BLaER1 (cell line): ENCODE results near the gene MYO3B.

ENCODE experiments used
- H3K27ac ChIP-seq: shearing (Covaris generic); formaldehyde crosslinking; 2 replicates; pipeline ENCODE4 v1.8.1; 2022
- H3K27me3 ChIP-seq: shearing (Covaris generic); formaldehyde crosslinking; 2 replicates; pipeline ENCODE4 v1.8.1; 2022
- H3K36me3 ChIP-seq: shearing (Covaris generic); formaldehyde crosslinking; 2 replicates; pipeline ENCODE4 v1.8.1; 2022
- H3K4me1 ChIP-seq: shearing (Covaris generic); formaldehyde crosslinking; 2 replicates; pipeline ENCODE4 v1.8.1; 2022
- H3K4me2 ChIP-seq: shearing (Covaris generic); formaldehyde crosslinking; 2 replicates; pipeline ENCODE4 v1.8.1; 2022
- H3K4me3 ChIP-seq: shearing (Covaris generic); formaldehyde crosslinking; 2 replicates; pipeline ENCODE4 v1.8.1; 2022
- H3K9ac ChIP-seq: shearing (Covaris generic); formaldehyde crosslinking; 2 replicates; pipeline ENCODE4 v1.8.1; 2022
- H3K9me3 ChIP-seq: shearing (Covaris generic); formaldehyde crosslinking; 2 replicates; pipeline ENCODE4 v1.8.1; 2022
- H4K20me1 ChIP-seq: shearing (Covaris generic); formaldehyde crosslinking; 2 replicates; pipeline ENCODE4 v1.8.1; 2022
- Cebpa-rat ChIP-seq: shearing (Covaris generic); IDR thresholded peaks from 2 replicates; pipeline ENCODE4 v1.8.1; 2022

The MYO3B gene

DNA sequence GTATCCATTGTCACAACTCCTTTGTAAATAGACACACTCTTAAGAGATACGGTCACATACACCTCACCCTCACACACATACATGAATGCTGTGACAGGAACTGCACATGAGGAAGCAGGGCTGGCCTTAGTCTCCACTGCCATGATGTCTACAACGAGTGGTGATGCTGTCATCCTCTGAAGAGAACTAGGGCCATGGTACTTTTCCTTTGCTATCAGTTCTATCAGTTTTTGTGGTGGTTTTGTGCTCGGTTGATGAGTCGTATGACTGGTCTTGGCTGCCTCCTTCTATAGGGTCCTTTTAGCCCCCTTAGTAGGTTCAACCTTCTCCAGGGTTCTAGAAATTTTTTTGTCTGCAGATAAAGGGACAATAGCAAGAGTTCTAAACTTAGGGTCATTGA is 66.0 kb downstream of the MYO3B start:
- no peak for TF ChIP-seq Cebpa-rat
- H3K4me1 ChIP-seq: no peaks in the 10 kb centered on the region
- H3K4me2 ChIP-seq: no peak overlapping the region
- H3K9me3 ChIP-seq: no peaks in the 10 kb centered on the region
- no peaks in the 10 kb centered on the region for H4K20me1 ChIP-seq
- H3K9ac ChIP-seq: no peak overlapping the region
- H3K4me3 ChIP-seq: no peak overlapping the region
- no peaks in the 10 kb centered on the region for H3K27me3 ChIP-seq
- no peak overlapping the region for H3K27ac ChIP-seq
- no peaks in the 10 kb centered on the region for H3K36me3 ChIP-seq

- Histone ChIP-seq H3K9ac (no peak overlapping the region), H3K36me3 (no peaks in the 10 kb centered on the region), H3K9me3 (no peaks in the 10 kb centered on the region), H3K27ac (no peak overlapping the region), H3K4me2 (no peak overlapping the region), H3K27me3 (no peaks in the 10 kb centered on the region), H3K4me1 (no peaks in the 10 kb centered on the region), H4K20me1 (no peaks in the 10 kb centered on the region), H3K4me3 (no peak overlapping the region)
- no peak for TF ChIP-seq Cebpa-rat
These were observed 66.6 kb downstream of the MYO3B start for GRCh38 chr2:170244555-170244954.

DNA sequence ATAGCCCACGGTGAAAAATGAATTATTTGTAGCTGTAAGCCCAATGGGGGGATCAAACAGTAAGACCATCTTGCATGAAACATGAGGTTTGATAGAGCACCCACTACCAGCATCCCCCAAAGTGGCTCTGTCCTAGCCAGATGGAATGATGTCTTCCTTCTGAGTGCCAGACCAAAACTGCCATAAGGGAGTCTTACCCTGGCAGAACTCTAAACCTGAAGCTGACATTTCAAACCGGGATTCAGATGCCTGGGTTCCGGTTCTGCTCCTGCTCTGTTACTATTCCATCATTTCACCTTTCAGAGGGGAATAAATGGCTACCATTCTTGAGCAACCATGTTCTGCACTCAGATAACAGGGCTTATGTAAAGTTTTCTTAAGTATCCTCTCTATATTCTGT is 67.4 kb downstream of the MYO3B start:
- Histone ChIP-seq H3K9ac (no peak overlapping the region), H3K4me2 (no peak overlapping the region), H3K27me3 (no peaks in the 10 kb centered on the region), H3K36me3 (no peaks in the 10 kb centered on the region), H3K27ac (no peak overlapping the region), H4K20me1 (no peaks in the 10 kb centered on the region), H3K9me3 (no peaks in the 10 kb centered on the region), H3K4me3 (no peak overlapping the region), H3K4me1 (no peaks in the 10 kb centered on the region)
- no peak for TF ChIP-seq Cebpa-rat

- no peaks in the 10 kb centered on the region for H3K4me1 ChIP-seq
- H3K4me2 ChIP-seq: no peak overlapping the region
- no peak overlapping the region for H3K27ac ChIP-seq
- H3K27me3 ChIP-seq: no peaks in the 10 kb centered on the region
- no peak for TF ChIP-seq Cebpa-rat
- H3K4me3 ChIP-seq: no peak overlapping the region
- no peaks in the 10 kb centered on the region for H3K9me3 ChIP-seq
- no peak overlapping the region for H3K9ac ChIP-seq
- H4K20me1 ChIP-seq: no peaks in the 10 kb centered on the region
- no peaks in the 10 kb centered on the region for H3K36me3 ChIP-seq
These were observed 69.4 kb downstream of the MYO3B start for GRCh38 chr2:170247333-170247732.

DNA sequence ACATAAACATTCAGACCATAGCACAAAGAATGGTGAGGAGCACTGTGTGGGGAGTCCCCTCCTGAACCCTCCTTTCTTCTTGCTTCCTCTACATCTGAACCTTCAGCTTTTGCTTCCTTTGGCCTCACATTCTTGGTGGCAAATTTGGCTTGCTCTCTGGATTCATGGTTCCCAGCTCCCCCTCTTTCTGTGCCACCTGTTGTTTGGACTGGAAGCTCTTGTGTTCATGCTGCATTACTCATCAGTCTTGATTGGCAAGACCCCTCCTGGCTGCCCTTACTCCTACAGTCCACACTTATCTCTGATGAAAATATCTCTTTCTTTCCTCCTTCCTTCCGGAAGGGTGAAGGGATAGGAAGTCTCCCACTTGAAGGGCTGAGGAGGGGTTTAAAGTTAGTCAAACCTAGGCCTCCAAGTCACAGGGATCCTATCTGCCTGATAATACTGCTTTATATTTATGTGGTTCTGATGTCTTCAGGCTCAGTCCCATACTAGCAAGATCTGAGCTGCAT is 70.0 kb downstream of the MYO3B start:
- Histone ChIP-seq H3K27ac (no peak overlapping the region), H3K9ac (no peak overlapping the region), H3K9me3 (no peaks in the 10 kb centered on the region), H3K4me2 (no peak overlapping the region), H3K4me1 (no peaks in the 10 kb centered on the region), H3K27me3 (no peaks in the 10 kb centered on the region), H3K4me3 (no peak overlapping the region), H3K36me3 (no peaks in the 10 kb centered on the region), H4K20me1 (no peaks in the 10 kb centered on the region)
- no peak for TF ChIP-seq Cebpa-rat

DNA sequence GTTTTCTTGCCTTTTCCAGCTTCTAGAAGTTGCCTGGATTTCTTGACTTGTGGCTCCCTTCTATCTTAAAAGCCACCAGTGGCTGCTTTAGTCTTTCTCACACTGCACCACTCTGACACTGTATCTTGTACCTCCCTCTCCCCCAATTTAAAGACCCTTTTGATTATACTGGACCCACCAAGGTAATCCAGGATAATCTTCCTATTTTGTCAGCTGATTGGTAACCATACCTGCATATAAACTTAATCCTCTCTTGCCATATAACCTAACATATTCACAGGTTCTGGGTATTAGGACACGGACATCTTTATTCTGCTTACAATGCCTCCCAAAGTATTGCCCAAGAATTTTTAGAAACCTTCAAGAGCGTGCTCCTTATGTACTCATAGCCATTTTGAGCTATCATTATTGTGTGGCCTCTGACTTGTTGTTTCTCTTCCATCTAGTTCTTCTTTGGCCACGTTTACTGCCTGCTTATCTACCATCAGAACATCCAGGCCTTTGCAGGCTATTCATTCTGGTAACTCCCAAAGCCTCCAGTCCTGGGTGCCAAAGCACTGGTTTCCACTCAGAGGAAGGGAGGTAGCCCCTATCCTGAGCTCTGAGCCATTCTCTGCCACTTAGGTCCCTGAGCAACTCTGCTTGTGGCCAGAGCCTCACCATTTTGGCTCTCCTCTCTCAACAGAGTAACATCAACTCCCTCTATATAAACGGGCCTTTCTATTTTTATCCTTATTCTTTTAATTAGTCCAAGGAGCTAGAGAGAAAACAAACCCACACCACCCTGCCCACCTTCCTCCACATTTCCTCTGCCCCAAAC is 70.8 kb downstream of the MYO3B start:
- no peaks in the 10 kb centered on the region for H3K36me3 ChIP-seq
- no peak overlapping the region for H3K9ac ChIP-seq
- H3K27me3 ChIP-seq: no peaks in the 10 kb centered on the region
- no peak for TF ChIP-seq Cebpa-rat
- no peaks in the 10 kb centered on the region for H3K9me3 ChIP-seq
- no peaks in the 10 kb centered on the region for H3K4me1 ChIP-seq
- no peaks in the 10 kb centered on the region for H4K20me1 ChIP-seq
- H3K4me2 ChIP-seq: no peak overlapping the region
- no peak overlapping the region for H3K27ac ChIP-seq
- H3K4me3 ChIP-seq: no peak overlapping the region

- no peaks in the 10 kb centered on the region for H3K4me1 ChIP-seq
- H4K20me1 ChIP-seq: no peaks in the 10 kb centered on the region
- H3K27ac ChIP-seq: no peak overlapping the region
- no peaks in the 10 kb centered on the region for H3K36me3 ChIP-seq
- no peak for TF ChIP-seq Cebpa-rat
- H3K4me3 ChIP-seq: no peak overlapping the region
- H3K27me3 ChIP-seq: no peaks in the 10 kb centered on the region
- H3K9me3 ChIP-seq: no peaks in the 10 kb centered on the region
- no peak overlapping the region for H3K9ac ChIP-seq
- no peak overlapping the region for H3K4me2 ChIP-seq
These were observed 71.8 kb downstream of the MYO3B start for GRCh38 chr2:170249761-170250160.

DNA sequence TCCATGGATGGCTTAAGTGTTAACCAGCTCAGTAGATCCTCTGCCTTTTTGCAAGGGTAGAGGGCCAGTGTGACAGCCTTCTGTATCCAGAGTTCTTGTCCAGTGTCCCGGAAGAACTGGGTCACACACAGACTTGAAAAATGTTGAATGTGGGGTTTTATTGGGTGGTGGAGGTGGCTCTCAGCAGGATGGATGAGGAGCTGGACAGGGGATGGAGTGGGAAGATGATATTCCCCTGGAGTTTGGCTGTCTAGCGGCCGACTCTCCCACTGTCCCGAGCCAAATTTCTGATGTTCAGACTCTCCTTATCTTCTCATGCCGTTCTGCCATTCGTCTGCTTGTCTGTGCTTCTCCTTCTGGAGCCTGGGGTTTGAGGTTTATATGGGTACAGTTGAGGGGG is 72.6 kb downstream of the MYO3B start:
- Histone ChIP-seq H3K4me3 (no peak overlapping the region), H3K36me3 (no peaks in the 10 kb centered on the region), H3K4me2 (no peak overlapping the region), H4K20me1 (no peaks in the 10 kb centered on the region), H3K9ac (no peak overlapping the region), H3K9me3 (no peaks in the 10 kb centered on the region), H3K4me1 (no peaks in the 10 kb centered on the region), H3K27ac (no peak overlapping the region), H3K27me3 (no peaks in the 10 kb centered on the region)
- TF ChIP-seq Cebpa-rat: no peak

- Histone ChIP-seq H3K36me3 (no peaks in the 10 kb centered on the region), H3K4me1 (no peaks in the 10 kb centered on the region), H3K27me3 (no peaks in the 10 kb centered on the region), H4K20me1 (no peaks in the 10 kb centered on the region), H3K4me3 (no peak overlapping the region), H3K4me2 (no peak overlapping the region), H3K27ac (no peak overlapping the region), H3K9ac (no peak overlapping the region), H3K9me3 (no peaks in the 10 kb centered on the region)
- TF ChIP-seq Cebpa-rat: no peak
These were observed 74.5 kb downstream of the MYO3B start for GRCh38 chr2:170252414-170252813.

DNA sequence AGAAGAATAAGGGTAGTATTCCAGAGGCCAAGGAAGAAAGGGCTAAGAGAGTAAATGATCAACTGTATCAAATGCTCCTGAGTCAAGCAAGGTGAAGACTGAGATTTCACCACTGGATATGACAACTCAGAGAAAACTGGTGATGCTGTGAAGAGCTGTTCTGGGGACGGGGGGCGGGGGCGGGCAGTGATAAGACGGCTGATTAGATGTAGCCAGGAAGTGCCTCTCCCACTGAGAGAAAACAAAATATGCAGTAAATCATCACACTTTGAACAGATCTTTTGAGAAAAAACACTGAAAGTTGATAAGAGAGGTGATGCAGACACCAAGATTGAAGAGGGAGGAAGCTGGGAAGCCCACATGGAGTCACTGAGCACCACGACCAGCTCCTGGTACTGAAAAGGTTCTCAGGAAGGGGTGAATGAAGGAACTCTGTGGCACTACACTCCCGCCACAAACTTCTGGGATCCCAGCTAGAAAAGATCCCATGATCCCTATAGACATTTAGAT is 75.8 kb downstream of the MYO3B start:
- Histone ChIP-seq H4K20me1 (no peaks in the 10 kb centered on the region), H3K36me3 (no peaks in the 10 kb centered on the region), H3K9me3 (no peaks in the 10 kb centered on the region), H3K4me2 (no peak overlapping the region), H3K27ac (no peak overlapping the region), H3K4me1 (no peaks in the 10 kb centered on the region), H3K4me3 (no peak overlapping the region), H3K27me3 (no peaks in the 10 kb centered on the region), H3K9ac (no peak overlapping the region)
- no peak for TF ChIP-seq Cebpa-rat
